ENCODE data around the gene LGR6.

GRCh38 chr1:202154148-202154765, 39.3 kb upstream of the LGR6 start:
- TF ChIP-seq, protein P1, sequence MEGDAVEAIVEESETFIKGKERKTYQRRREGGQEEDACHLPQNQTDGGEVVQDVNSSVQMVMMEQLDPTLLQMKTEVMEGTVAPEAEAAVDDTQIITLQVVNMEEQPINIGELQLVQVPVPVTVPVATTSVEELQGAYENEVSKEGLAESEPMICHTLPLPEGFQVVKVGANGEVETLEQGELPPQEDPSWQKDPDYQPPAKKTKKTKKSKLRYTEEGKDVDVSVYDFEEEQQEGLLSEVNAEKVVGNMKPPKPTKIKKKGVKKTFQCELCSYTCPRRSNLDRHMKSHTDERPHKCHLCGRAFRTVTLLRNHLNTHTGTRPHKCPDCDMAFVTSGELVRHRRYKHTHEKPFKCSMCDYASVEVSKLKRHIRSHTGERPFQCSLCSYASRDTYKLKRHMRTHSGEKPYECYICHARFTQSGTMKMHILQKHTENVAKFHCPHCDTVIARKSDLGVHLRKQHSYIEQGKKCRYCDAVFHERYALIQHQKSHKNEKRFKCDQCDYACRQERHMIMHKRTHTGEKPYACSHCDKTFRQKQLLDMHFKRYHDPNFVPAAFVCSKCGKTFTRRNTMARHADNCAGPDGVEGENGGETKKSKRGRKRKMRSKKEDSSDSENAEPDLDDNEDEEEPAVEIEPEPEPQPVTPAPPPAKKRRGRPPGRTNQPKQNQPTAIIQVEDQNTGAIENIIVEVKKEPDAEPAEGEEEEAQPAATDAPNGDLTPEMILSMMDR (IDR thresholded peaks at IDR 0.05) = no peak
- TF ChIP-seq POLR2A (IDR thresholded peaks at IDR 0.05) = no peak

All from Peyer's patch (tissue), 4 donors.